Sigmoid colon (tissue), 4 donors: Measurements from ENCODE around the gene NUP62.

Source experiments
- EP300 ChIP-seq, 4 donors: sonication (generic); formaldehyde crosslinking; IDR thresholded peaks; one replicate each; pipeline ENCODE4 v1.6.1; 2017; ENCODE audit warnings: antibody characterized with exemption in 4 of 4
- POLR2A ChIP-seq, 2 donors: fragments of 450-650 bp; IDR thresholded peaks; one replicate each; pipeline ENCODE4 v1.6.1; 2016; ENCODE audit warnings: antibody characterized with exemption in 2 of 2, mild to moderate bottlenecking in 2 of 2, moderate library complexity in 2 of 2
- POLR2AphosphoS5 ChIP-seq, 4 donors: sonication (generic); formaldehyde crosslinking; IDR thresholded peaks; one replicate each; pipeline ENCODE4 v1.6.1; 2017; ENCODE audit warnings: antibody characterized with exemption in 4 of 4
- TF ChIP-seq, protein P1 (sequence below), 4 experiments: fragments of 450-650 bp in 3 of 4; fragments of 200-600 bp in 1 of 4; IDR thresholded peaks; one replicate each; pipeline ENCODE4 v1.5.1; 2016 to 2019; ENCODE audit warnings: antibody characterized with exemption in 4 of 4, mild to moderate bottlenecking in 3 of 4, moderate library complexity in 2 of 4

DNA sequence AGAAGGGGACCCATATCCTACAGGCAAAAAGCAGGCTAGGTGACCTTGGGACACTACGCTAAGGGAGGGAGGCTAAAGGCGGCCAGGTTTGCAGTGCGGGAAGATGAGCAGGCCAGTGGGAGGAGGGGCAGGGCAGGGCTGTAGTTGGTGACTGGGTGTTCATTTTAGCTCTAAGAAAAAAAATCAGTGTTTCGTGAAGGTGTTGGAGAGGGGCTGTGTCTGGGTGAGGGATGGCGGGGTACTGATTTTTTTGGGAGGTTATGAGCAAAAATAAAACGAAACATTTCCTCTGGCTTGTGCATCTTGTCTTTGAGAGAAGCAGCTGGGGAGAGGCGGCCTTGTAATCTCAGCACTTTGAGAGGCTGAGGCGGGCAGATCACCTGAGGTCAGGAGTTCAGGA is 4.3 kb upstream of the NUP62 start:
- TF ChIP-seq, protein P1, sequence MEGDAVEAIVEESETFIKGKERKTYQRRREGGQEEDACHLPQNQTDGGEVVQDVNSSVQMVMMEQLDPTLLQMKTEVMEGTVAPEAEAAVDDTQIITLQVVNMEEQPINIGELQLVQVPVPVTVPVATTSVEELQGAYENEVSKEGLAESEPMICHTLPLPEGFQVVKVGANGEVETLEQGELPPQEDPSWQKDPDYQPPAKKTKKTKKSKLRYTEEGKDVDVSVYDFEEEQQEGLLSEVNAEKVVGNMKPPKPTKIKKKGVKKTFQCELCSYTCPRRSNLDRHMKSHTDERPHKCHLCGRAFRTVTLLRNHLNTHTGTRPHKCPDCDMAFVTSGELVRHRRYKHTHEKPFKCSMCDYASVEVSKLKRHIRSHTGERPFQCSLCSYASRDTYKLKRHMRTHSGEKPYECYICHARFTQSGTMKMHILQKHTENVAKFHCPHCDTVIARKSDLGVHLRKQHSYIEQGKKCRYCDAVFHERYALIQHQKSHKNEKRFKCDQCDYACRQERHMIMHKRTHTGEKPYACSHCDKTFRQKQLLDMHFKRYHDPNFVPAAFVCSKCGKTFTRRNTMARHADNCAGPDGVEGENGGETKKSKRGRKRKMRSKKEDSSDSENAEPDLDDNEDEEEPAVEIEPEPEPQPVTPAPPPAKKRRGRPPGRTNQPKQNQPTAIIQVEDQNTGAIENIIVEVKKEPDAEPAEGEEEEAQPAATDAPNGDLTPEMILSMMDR (IDR thresholded peaks at IDR 0.05): no peak
- TF ChIP-seq POLR2AphosphoS5 (IDR thresholded peaks at IDR 0.05) (no peak), POLR2A (IDR thresholded peaks at IDR 0.05) (no peak), EP300 (IDR thresholded peaks at IDR 0.05) (no peak)
